Spleen (tissue), 7 donors: ENCODE results near the gene PCDHGA3.

Source experiments
- POLR2A ChIP-seq, 3 donors: fragments of 450-650 bp; IDR thresholded peaks; one replicate each; pipeline ENCODE4 v1.5.1; 2017; ENCODE audit warnings: antibody characterized with exemption in 3 of 3, mild to moderate bottlenecking in 1 of 3
- POLR2AphosphoS5 ChIP-seq, 3 donors: sonication (generic); formaldehyde crosslinking; IDR thresholded peaks; one replicate each; pipeline ENCODE4 v1.5.1; 2017; ENCODE audit warnings: antibody characterized with exemption in 3 of 3
- TF ChIP-seq, protein P1 (sequence below), 11 experiments: fragments of 200-600 bp in 7 of 11; fragments of 450-650 bp in 4 of 11; sonication (generic) in 4 of 11; IDR thresholded peaks in 8 of 11; conservative IDR thresholded peaks in 3 of 11; 1 replicate in 7 of 11; 2 replicates in 4 of 11; pipeline versions ENCODE4 v1.4.0 to v1.8.0; 2016 to 2021; ENCODE audit warnings: antibody characterized with exemption in 11 of 11, inconsistent platforms in 4 of 11, mild to moderate bottlenecking in 1 of 11
- donor health status: DM: no; HTN: no; CAD: no; lungs with moderate emphysema.
- donor health status: DM: no; HTN: no; CAD: no.
- donor health status: DM: no; HTN: no; CAD: no.

DNA sequence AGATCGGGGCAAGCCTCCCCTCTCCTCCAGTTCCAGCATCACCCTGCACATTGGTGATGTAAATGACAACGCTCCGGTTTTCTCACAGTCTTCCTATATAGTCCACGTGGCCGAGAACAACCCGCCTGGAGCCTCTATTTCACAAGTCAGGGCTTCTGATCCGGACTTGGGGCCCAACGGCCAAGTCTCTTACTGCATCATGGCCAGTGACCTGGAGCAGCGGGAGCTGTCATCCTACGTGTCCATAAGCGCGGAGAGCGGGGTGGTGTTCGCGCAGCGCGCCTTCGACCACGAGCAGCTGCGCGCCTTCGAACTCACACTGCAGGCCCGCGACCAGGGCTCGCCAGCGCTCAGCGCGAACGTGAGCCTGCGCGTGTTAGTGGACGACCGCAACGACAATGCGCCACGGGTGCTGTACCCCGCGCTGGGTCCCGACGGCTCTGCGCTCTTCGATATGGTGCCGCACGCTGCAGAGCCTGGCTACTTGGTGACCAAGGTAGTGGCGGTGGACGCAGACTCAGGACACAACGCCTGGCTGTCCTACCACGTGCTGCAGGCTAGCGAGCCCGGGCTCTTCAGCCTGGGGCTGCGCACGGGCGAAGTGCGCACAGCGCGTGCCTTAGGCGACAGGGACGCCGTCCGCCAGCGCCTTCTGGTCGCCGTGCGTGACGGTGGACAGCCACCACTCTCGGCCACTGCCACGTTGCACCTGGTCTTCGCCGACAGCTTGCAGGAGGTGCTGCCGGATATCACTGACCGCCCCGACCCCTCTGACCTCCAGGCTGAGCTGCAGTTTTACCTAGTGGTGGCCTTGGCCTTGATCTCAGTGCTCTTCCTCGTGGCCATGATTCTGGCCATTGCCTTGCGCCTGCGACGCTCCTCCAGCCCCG is 45.8 kb downstream of the PCDHGA3 start:
- TF ChIP-seq, protein P1, sequence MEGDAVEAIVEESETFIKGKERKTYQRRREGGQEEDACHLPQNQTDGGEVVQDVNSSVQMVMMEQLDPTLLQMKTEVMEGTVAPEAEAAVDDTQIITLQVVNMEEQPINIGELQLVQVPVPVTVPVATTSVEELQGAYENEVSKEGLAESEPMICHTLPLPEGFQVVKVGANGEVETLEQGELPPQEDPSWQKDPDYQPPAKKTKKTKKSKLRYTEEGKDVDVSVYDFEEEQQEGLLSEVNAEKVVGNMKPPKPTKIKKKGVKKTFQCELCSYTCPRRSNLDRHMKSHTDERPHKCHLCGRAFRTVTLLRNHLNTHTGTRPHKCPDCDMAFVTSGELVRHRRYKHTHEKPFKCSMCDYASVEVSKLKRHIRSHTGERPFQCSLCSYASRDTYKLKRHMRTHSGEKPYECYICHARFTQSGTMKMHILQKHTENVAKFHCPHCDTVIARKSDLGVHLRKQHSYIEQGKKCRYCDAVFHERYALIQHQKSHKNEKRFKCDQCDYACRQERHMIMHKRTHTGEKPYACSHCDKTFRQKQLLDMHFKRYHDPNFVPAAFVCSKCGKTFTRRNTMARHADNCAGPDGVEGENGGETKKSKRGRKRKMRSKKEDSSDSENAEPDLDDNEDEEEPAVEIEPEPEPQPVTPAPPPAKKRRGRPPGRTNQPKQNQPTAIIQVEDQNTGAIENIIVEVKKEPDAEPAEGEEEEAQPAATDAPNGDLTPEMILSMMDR (IDR thresholded peaks at IDR 0.05 in 8 of 11, conservative IDR thresholded peaks at IDR 0.05 in 3 of 11), result no peak
- TF ChIP-seq POLR2AphosphoS5 (IDR thresholded peaks at IDR 0.05), result no peak
- TF ChIP-seq POLR2A (IDR thresholded peaks at IDR 0.05), result no peak
